Fibroblast of skin of abdomen (primary cell): ENCODE results near the gene IMPA2.

Experiments used
- DNase-seq: peaks from one replicate; pipeline ENCODE4 v3.0.0-alpha.2; 2013

The IMPA2 gene

DNA sequence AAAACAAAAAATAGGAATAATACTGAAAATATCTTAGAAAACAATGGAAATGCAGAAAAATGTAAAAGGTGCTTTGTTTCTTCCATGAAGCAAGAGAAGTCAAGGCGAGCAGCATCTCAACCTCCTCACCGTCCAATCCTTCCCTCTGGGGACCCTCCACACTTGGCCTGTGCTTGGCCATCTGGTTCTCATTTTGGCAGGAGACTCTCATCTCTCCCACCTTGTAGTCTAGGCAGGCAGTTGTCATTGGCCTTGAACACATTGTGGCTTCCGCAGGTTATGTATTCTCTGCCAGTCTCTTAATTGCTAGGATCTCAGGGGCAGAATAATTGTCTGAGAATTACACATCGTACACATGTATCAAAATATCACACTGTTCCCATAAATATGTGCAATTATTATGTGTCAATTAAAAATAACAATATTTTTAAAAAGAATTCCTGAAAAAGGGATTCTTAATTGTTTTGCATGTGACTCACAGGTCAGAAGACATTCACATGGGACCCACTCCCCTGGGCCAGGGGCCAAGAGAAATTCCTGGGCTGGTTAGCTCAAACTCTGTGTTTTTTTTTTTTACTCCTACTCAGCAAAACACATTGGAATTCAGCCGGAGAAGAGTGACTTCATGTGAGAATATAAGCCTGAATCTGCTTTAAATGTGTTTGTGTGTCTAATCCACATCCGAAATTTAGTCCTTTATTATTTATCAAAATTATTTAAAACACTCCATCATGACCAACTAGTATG is 98.4 kb downstream of the IMPA2 start:
- peak; percentile 87 for DNase-seq
